ENCODE data around the gene ARAP3.
"Not testable (repeated sequence)": the region's sequence is repeated elsewhere in the genome, so short reads cannot be mapped to it uniquely, and the experiment has no call there.

The ARAP3 gene

GRCh38 chr5:141611289-141611688, 70.7 kb downstream of the ARAP3 start:
- DNase-seq: no peak

- not testable (repeated sequence) for DNase-seq
Measured at GRCh38 chr5:141609921-141610320, 72.1 kb downstream of the ARAP3 start.

GRCh38 chr5:141609044-141609443, 73.0 kb downstream of the ARAP3 start:
- no peak for DNase-seq

- no peak for DNase-seq
Measured at GRCh38 chr5:141608557-141608956, 73.5 kb downstream of the ARAP3 start.

GRCh38 chr5:141608046-141608445, 74.0 kb downstream of the ARAP3 start:
- DNase-seq: peak; percentile 57

GRCh38 chr5:141605523-141606277, 76.3 kb downstream of the ARAP3 start:
- peak; percentile 97 for DNase-seq

GRCh38 chr5:141603923-141604717, 77.9 kb downstream of the ARAP3 start:
- DNase-seq: peak; percentile 84
